Spleen (tissue), 11 donors: ENCODE data around the gene TMEM63B. TPM values are rescaled to one million over a fixed set of nuclear protein-coding genes. Genes with fewer than 3 reads are reported as not detected.

Experiments
- DNase-seq: peaks from one replicate; pipeline ENCODE4 v3.0.0-alpha.2; 2020
- H3K27ac ChIP-seq, 8 donors: fragments of 200-600 bp; sonication (generic) in 7 of 8; 1 replicate in 4 of 8; 2 replicates in 4 of 8; pipeline versions ENCODE4 v1.5.0 to v1.8.0; 2016 to 2021; ENCODE audit warnings: inconsistent platforms in 4 of 8, mild to moderate bottlenecking in 4 of 8, moderate library complexity in 1 of 8
- H3K27me3 ChIP-seq, 7 donors: fragments of 200-600 bp; sonication (generic) in 6 of 7; replicated peaks in 1 of 7; 1 replicate in 4 of 7; 2 replicates in 3 of 7; pipeline versions ENCODE4 v1.5.0 to v1.8.0; 2016 to 2021; ENCODE audit warnings: inconsistent platforms in 3 of 7, mild to moderate bottlenecking in 1 of 7
- H3K36me3 ChIP-seq, 6 donors: fragments of 200-600 bp; sonication (generic) in 5 of 6; 1 replicate in 4 of 6; 2 replicates in 2 of 6; pipeline versions ENCODE4 v1.5.0 to v1.8.0; 2016 to 2021; ENCODE audit warnings: inconsistent platforms in 2 of 6
- H3K4me1 ChIP-seq, 6 donors: fragments of 200-600 bp; sonication (generic) in 5 of 6; 1 replicate in 3 of 6; 2 replicates in 3 of 6; pipeline versions ENCODE4 v1.5.0 to v1.8.0; 2016 to 2021; ENCODE audit warnings: inconsistent platforms in 3 of 6
- H3K4me3 ChIP-seq, 8 donors: fragments of 200-600 bp; sonication (generic) in 7 of 8; 1 replicate in 4 of 8; 2 replicates in 4 of 8; pipeline versions ENCODE4 v1.5.0 to v1.8.0; 2016 to 2021; ENCODE audit warnings: inconsistent platforms in 4 of 8, mild to moderate bottlenecking in 4 of 8, moderate library complexity in 2 of 8
- H3K9me3 ChIP-seq, 8 donors: fragments of 200-600 bp; sonication (generic) in 7 of 8; 1 replicate in 4 of 8; 2 replicates in 4 of 8; pipeline versions ENCODE4 v1.5.0 to v1.8.0; 2016 to 2021; ENCODE audit warnings: inconsistent platforms in 4 of 8
- POLR2A ChIP-seq, 3 donors: fragments of 450-650 bp; IDR thresholded peaks; one replicate each; pipeline ENCODE4 v1.5.1; 2017; ENCODE audit warnings: antibody characterized with exemption in 3 of 3, mild to moderate bottlenecking in 1 of 3
- POLR2AphosphoS5 ChIP-seq, 3 donors: sonication (generic); formaldehyde crosslinking; IDR thresholded peaks; one replicate each; pipeline ENCODE4 v1.5.1; 2017; ENCODE audit warnings: antibody characterized with exemption in 3 of 3
- WGBS, 5 donors: extraction: QIAGEN DNeasy Blood & Tissue Kit in 3 of 5; methylation state at CpG; one replicate each; pipeline versions ENCODE4 v1.1.5 to v1.1.7; 2013 to 2018; 5-methylcytosine and 5-hydroxymethylcytosine counted together
- intact Hi-C: fragments of 100-400 bp; cut with DNase I; formaldehyde crosslinking; loops from one replicate; pipeline ENCODE4 v1.15.0; 2023; ENCODE audit warnings: low total_unique reads
- polyA plus RNA-seq, 3 donors: library from polyadenylated mRNA; stranded (reverse); fragments of 200-250 nt; gene quantifications; one replicate each; pipeline ENCODE4 v1.2.1, GENCODE V29; 2013
- total RNA-seq, 7 donors: library from RNA; depleted of rRNA in 3 of 7; stranded (reverse); fragments of >200 nt in 3 of 7; fragmentation: NEBNext Ultra II Directional in 4 of 7; extraction: Animal tissue kit (Norgen Biotek cat#: 25700) in 4 of 7; gene quantifications; one replicate each; pipeline versions ENCODE4 v1.1.0 to v1.2.1, GENCODE V29; 2016 to 2021
- TF ChIP-seq, protein P1 (sequence below), 11 experiments: fragments of 200-600 bp in 7 of 11; fragments of 450-650 bp in 4 of 11; sonication (generic) in 4 of 11; IDR thresholded peaks in 8 of 11; conservative IDR thresholded peaks in 3 of 11; 1 replicate in 7 of 11; 2 replicates in 4 of 11; pipeline versions ENCODE4 v1.4.0 to v1.8.0; 2016 to 2021; ENCODE audit warnings: antibody characterized with exemption in 11 of 11, inconsistent platforms in 4 of 11, mild to moderate bottlenecking in 1 of 11
- donor health status: healthy with polysubstance abuse.
- donor health status: DM: no; HTN: no; CAD: no; lungs with moderate emphysema.
- donor health status: DM: no; HTN: no; CAD: no.
- donor health status: Bipolar disorder and iron deficiency.
- donor health status: healthy.
- donor health status: DM: no; HTN: no; CAD: no.
- donor health status: DM: yes; HTN: yes; CAD: no.

The TMEM63B gene
- total and polyA plus RNA-seq, 10 donors: 2.8 to 24.8 (median 18.3) TPM

DNA sequence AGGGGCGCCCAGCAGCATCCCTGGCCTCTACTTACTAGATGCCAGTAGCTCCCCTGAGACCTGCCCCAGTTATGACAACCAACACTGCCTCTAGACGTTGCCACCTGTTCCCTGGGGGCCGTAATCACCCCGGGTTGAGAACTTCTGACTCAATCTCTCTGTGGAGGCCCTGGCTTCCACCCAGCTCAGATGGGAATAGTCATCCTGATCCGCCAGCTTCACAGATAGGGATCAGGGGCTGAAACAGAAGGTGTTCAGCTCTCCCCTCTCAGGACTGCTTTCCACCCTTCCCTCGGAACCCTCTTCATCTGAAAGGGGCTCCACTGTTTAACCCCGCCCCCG lies 34.6 kb downstream of the TMEM63B start:
- no peak overlapping the region for H3K4me3 ChIP-seq
- TF ChIP-seq, protein P1, sequence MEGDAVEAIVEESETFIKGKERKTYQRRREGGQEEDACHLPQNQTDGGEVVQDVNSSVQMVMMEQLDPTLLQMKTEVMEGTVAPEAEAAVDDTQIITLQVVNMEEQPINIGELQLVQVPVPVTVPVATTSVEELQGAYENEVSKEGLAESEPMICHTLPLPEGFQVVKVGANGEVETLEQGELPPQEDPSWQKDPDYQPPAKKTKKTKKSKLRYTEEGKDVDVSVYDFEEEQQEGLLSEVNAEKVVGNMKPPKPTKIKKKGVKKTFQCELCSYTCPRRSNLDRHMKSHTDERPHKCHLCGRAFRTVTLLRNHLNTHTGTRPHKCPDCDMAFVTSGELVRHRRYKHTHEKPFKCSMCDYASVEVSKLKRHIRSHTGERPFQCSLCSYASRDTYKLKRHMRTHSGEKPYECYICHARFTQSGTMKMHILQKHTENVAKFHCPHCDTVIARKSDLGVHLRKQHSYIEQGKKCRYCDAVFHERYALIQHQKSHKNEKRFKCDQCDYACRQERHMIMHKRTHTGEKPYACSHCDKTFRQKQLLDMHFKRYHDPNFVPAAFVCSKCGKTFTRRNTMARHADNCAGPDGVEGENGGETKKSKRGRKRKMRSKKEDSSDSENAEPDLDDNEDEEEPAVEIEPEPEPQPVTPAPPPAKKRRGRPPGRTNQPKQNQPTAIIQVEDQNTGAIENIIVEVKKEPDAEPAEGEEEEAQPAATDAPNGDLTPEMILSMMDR (IDR thresholded peaks at IDR 0.05 in 8 of 11, conservative IDR thresholded peaks at IDR 0.05 in 3 of 11): no peak
- TF ChIP-seq POLR2A (IDR thresholded peaks at IDR 0.05) (no peak), POLR2AphosphoS5 (IDR thresholded peaks at IDR 0.05) (no peak)
- H3K9me3 ChIP-seq: no peaks in the 10 kb centered on the region
- no peak for DNase-seq
- H3K27ac ChIP-seq: no peak overlapping the region
- peaks cover 0 to 22% (median 0%) of the 10 kb centered on the region in 7 donors for H3K27me3 ChIP-seq
- H3K4me1 ChIP-seq: no peaks in the 10 kb centered on the region
- no peaks in the 10 kb centered on the region for H3K36me3 ChIP-seq
- intact Hi-C loops: no loop called here
- 58 to 77% (median 72%) methylated on average over 8 of the region's 8 CpGs for WGBS, 5 donors

DNA sequence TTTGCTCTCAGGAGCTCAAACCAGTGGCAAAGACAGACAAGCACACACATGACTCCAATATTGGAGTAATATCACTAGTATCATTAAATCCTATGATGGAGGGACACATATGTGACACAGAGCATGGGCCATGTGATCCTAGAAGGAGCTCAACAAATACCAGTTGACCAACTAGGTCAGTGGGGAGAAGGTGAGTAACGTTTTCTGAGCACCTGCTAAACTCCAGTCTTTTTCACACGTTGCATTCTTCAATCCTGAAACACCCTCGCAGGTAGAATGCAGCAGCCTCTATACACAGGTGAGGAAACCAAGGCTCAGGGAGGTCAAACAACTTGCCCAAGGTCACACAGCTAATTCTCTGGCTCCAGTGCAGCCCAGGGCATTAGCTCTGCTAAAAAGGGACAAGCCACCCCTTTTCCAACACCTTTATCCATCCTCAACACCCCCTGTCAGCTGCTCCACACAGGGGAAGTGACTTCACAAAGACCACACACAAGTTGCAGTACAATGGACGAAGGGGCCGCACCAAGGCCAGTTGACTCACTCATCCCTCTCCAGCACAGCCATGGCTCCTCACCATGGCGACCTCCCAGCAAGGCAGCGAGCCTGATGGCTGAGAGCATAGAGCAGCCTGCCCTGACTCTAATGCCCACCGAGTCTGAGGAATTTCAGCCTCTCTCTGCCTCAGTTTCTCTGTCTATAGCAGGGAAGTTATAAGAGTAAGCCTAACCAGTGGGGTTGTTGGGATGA lies 35.7 kb downstream of the TMEM63B start:
- no peaks in the 10 kb centered on the region for H3K36me3 ChIP-seq
- intact Hi-C loops: no loop called here
- H3K27me3 ChIP-seq: peaks cover 0 to 22% (median 0%) of the 10 kb centered on the region in 7 donors
- H3K9me3 ChIP-seq: no peaks in the 10 kb centered on the region
- H3K27ac ChIP-seq: no peak overlapping the region
- TF ChIP-seq POLR2A (IDR thresholded peaks at IDR 0.05) (no peak), POLR2AphosphoS5 (IDR thresholded peaks at IDR 0.05) (no peak)
- TF ChIP-seq, protein P1 (IDR thresholded peaks at IDR 0.05 in 8 of 11, conservative IDR thresholded peaks at IDR 0.05 in 3 of 11): no peak
- H3K4me1 ChIP-seq: no peaks in the 10 kb centered on the region
- WGBS, 5 donors: 73 to 87% (median 77%) methylated on average over 8 of the region's 8 CpGs
- H3K4me3 ChIP-seq: no peak overlapping the region
- no peak for DNase-seq

DNA sequence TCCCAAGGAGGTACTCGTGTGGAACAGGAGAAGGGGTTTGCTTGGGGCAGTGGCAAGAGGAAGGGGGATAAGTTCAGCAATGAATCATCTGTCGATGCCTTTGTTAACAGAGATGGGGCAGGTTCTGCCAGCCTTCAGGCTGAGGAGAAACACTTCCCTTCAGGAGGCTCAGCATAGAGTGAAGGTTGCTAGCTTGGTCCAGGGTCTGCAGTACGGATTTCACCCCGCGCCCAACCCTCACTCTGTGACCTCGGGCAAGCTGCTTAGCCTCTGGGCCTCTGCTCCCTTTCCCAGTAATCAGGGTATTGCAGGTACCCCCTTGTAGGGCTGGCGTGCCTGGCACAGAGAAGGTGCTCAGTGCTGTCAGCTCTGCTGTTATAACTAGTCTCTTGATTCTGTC lies 38.8 kb downstream of the TMEM63B start:
- H3K27ac ChIP-seq: no peak overlapping the region
- no peaks in the 10 kb centered on the region for H3K4me1 ChIP-seq
- H3K4me3 ChIP-seq: no peak overlapping the region
- intact Hi-C loops: no loop called here
- no peaks in the 10 kb centered on the region for H3K36me3 ChIP-seq
- TF ChIP-seq, protein P1 (IDR thresholded peaks at IDR 0.05 in 8 of 11, conservative IDR thresholded peaks at IDR 0.05 in 3 of 11): no peak
- TF ChIP-seq POLR2A (IDR thresholded peaks at IDR 0.05) (no peak), POLR2AphosphoS5 (IDR thresholded peaks at IDR 0.05) (no peak)
- H3K27me3 ChIP-seq: peaks cover 0 to 22% (median 0%) of the 10 kb centered on the region in 7 donors
- no peaks in the 10 kb centered on the region for H3K9me3 ChIP-seq
- 72 to 80% (median 77%) methylated on average over 5 to 7 of the region's 7 CpGs for WGBS, 5 donors
- no peak for DNase-seq

DNA sequence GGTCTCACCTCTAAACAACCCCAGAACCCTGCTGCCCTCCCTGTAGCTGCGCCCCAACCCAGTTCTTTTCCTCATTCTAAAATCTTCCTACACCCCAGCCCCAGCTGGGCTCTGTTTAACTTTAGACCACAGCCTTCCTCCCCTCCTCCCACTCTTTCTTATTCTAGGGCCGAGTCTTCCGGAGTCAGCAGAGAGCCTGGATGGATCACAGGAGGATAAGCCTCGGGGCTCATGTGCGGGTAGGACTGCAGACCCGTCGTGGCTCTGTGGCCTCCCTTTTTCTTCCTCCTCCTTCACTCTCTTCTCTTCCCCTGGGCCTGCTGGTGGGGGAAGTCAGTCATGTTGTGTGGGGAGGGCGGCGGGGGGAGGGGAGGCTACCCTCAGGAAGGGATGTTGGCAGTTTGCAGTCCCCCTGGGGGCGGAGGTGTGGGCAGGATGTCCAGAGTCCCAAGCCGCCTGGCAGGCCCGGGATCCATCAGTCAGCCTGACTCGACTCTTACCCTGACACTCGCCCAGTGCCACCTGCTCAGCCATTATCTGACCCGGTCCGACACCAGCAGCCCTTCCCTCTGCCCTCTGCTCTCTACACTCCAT lies 39.3 kb downstream of the TMEM63B start:
- 26 to 38% (median 32%) methylated on average over 14 to 16 of the region's 16 CpGs for WGBS, 5 donors
- H3K4me3 ChIP-seq: no peak overlapping the region
- intact Hi-C loops: no loop called here
- no peaks in the 10 kb centered on the region for H3K4me1 ChIP-seq
- peaks cover 0 to 22% (median 0%) of the 10 kb centered on the region in 7 donors for H3K27me3 ChIP-seq
- no peak overlapping the region for H3K27ac ChIP-seq
- no peaks in the 10 kb centered on the region for H3K36me3 ChIP-seq
- H3K9me3 ChIP-seq: no peaks in the 10 kb centered on the region
- DNase-seq: no peak
- TF ChIP-seq POLR2A (IDR thresholded peaks at IDR 0.05): no peak
- TF ChIP-seq, protein P1 (IDR thresholded peaks at IDR 0.05 in 8 of 11, conservative IDR thresholded peaks at IDR 0.05 in 3 of 11): no peak
- no peak for TF ChIP-seq POLR2AphosphoS5 (IDR thresholded peaks at IDR 0.05)
